Pons (tissue), 1 donor: ENCODE data around the gene SLC9B1.

Source experiments
- DNase-seq: peaks from one replicate; pipeline ENCODE4 v3.0.0-alpha.2; 2016; ENCODE audit warnings: low spot score

SLC9B1 gene

GRCh38 chr4:103019308-103020124 lies at the start of gene SLC9B1:
TSS of gene SLC9B1 (minus strand) at chr4:103019705. CDS start at chr4:102991711, 27,994 bp downstream.
- DNase-seq: peak; percentile 81

GRCh38 chr4:103067841-103068547 lies 48.5 kb upstream of the SLC9B1 start:
- no peak for DNase-seq

GRCh38 chr4:103060453-103061148 lies 41.1 kb upstream of the SLC9B1 start:
- no peak for DNase-seq

- no peak for DNase-seq
These were observed 34.5 kb upstream of the SLC9B1 start for GRCh38 chr4:103054030-103054429.

- DNase-seq: no peak
These were observed 33.3 kb upstream of the SLC9B1 start for GRCh38 chr4:103052779-103053178.

GRCh38 chr4:103052145-103052544 lies 32.6 kb upstream of the SLC9B1 start:
- no peak for DNase-seq

GRCh38 chr4:103050736-103051436 lies 31.4 kb upstream of the SLC9B1 start:
- DNase-seq: no peak

GRCh38 chr4:103046416-103047290 lies 27.1 kb upstream of the SLC9B1 start:
- DNase-seq: peak; percentile 47

GRCh38 chr4:103044183-103044582 lies 24.7 kb upstream of the SLC9B1 start:
- DNase-seq: no peak

- DNase-seq: no peak
These were observed 16.7 kb upstream of the SLC9B1 start for GRCh38 chr4:103036169-103036568.

GRCh38 chr4:103032574-103032973 lies 13.1 kb upstream of the SLC9B1 start:
- DNase-seq: no peak

- DNase-seq: no peak
These were observed 11.3 kb upstream of the SLC9B1 start for GRCh38 chr4:103030791-103031190.

GRCh38 chr4:103029300-103029699 lies 9.8 kb upstream of the SLC9B1 start:
- no peak for DNase-seq

GRCh38 chr4:103026868-103027267 lies 7.4 kb upstream of the SLC9B1 start:
- DNase-seq: no peak

- no peak for DNase-seq
These were observed 5.5 kb upstream of the SLC9B1 start for GRCh38 chr4:103024996-103025395.

- no peak for DNase-seq
These were observed 1.6 kb upstream of the SLC9B1 start for GRCh38 chr4:103021120-103021519.

- no peak for DNase-seq
These were observed 856 bp downstream of the SLC9B1 start for GRCh38 chr4:103018391-103019307.

GRCh38 chr4:103012551-103012950 lies 7.0 kb downstream of the SLC9B1 start:
- no peak for DNase-seq

GRCh38 chr4:103012060-103012459 lies 7.4 kb downstream of the SLC9B1 start:
- DNase-seq: no peak
